ENCODE data around the gene MAN1A2.

The MAN1A2 gene

DNA sequence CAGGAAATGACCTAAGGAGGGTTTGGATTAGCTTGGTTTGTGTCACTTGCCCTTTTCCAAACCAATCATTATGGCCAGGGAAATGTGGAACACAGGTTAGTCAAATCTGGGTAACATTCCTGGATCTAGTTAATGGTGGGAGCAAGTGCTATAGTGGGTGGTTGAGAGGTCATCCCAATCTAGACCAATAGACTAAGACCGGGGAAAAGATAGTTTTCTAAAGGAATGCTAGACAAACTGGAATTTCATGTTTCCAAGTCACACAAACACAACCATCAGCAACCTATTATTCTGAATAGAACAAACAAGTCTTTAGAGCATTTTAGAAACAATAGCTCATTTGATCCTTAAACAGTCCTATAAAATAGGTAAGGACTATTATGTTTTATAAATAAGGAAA is 4.3 kb upstream of the MAN1A2 start:
- no peak for DNase-seq

DNA sequence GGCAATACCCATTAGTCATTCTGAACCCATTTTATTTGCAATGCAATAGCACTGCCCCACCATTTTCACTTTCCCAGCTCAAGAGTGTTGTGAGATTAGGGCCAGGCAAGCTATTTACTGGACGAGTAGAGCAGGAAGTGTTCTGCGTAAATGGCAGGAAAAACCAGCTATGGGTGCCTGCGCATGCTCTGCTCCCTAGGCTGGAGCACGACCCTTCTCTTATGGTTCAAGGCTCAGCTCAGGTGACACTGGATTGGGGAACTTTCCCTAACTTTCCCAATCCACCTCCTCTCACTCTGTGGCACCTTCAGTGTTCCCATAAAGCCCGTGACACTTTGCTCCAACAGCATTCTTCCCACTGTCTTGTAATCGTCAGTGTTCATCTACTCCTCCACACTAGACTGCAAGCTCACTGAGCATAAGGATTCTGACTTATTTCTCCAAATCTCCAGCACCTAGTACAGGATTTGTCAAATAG is 3.6 kb upstream of the MAN1A2 start:
- DNase-seq: peak; percentile 26

DNA sequence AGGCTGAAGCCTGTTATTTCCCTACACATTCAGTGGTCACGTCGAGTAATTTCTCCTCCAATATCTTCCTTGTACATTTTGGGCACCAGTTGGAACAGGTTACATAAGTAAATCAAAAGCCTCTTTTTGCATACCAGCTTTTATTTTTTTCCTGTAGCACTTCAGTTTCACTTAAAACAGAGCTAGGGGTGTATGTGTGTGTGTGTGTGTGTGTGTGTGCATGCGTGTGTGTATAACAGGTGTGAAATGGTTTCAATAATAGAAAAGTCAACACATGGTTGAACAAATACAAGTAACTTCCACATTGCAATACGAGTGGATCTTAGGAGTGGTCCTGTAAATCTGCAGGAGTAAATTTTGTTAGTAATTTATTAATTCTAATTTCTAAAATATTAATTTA is 3.0 kb upstream of the MAN1A2 start:
- no peak for DNase-seq

DNA sequence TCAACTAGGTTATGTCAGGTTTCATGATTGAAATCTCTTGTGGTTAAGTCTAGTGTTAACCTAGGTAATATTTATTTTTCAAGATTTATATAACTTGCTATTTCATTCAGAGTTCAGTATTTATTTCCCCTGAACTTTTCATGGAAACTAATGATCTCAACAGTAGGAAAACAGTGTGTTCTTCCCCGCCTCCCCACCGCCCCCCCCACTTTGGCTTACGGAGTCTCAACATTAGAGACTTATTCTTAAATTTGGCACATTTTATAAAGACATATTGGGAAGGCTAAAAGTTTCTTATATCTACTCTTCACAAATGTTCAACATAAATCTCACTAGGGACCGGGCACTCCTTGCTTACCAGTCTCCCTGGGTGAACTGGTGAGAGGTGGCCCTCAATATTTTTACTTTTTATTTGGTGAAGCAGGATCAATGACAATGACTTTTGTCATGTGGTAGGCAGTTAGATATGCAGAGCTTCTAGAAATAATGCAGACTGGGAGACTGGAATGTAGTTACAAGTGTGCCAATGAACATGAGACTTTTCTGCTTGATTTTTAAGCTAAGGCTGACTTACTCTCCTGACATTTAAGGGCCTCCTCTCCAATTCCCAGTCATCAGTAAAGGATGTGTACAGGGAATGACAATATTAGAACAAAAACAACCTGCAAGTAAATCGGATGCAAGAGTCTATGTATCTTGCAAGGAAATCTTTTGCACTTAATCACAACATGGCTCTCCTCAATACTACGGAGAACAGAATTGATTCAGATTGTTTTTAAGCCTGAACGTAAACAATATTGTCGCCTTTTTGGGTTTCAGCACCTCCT is 1.7 kb upstream of the MAN1A2 start:
- no peak for DNase-seq

DNA sequence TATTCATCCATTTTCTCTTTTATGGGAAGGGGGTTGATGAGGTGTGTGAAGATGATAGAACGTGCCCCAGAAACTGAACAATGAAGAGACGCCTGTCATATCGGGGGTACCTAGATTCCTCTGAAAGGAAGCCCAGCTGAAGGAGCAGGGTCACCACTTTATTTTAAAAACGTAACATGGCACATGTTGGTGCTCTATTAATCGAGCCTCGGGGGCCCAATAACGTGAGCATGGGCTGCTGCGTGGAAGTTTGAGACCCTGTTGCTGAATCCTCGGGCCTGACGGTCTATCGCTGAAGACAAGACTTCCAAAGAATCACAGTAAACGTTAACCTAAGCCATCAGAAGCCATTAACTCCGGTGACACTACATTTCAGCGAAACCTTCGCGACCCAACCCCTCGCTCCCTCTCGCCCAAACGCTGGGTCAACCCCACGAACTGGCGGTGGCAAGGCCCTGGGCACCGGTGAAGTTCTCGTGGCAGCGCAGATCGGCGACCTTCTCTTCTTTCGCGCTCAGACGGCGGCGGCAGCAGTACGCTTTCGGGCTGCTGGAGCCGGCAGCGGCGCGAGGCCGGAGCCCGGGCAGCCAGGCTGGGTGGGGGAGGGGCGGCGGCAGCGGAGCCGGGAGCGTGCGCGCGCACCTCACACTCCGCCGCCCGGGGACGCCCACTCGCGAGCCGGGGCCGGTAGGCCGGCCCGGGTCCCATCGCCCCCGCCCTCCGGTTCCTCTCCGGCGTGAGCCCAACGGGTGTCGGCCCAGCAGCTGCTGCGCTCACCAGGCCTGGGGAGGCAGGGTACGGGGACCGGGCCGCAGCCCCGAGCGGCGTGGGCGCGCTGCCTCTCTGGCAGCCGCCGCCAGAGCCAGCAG is 838 bp upstream of the MAN1A2 start:
- peak; percentile 78 for DNase-seq

DNA sequence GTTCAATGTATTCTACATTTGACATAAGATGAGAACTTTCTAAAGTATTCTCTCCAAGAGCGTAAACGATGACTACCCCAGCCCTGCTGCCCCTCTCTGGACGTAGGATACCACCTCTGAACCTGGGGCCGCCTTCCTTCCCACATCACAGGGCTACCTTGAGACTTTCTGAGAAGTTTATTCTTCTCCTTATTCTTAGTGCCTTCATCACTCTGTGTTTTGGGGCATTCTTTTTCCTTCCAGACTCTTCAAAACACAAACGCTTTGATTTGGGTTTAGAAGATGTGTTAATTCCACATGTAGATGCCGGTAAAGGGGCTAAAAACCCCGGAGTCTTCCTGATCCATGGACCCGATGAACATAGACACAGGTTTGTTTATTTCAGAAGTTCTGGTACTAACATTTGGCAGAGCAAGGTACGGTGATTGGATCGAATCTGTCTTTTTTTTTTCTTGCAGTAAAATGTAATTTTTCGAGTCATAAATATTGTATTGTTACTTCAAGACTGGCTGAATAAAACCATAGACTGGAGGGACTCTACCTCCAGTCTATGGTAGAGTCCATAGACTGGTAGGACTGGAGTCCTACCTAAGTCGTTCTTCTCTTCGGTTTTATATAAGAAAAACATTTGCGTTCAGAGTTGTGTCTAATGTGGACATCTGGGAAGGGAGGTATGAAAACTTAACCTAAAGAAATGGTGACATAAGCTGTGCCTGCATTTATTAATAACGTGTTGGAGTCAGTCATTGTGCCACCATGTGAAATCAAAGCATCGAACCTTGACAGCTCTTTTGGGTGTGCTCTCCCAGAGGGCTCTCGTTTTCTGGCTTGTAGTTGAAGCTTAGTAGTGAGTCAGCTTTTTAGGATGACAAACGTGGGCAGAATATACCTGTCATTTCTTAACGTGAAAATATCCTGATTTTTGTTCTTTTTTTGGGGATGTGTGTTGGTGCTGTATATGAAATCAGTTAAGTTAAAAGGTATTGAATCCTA is 1.2 kb downstream of the MAN1A2 start:
- peak; percentile 23 for DNase-seq

DNA sequence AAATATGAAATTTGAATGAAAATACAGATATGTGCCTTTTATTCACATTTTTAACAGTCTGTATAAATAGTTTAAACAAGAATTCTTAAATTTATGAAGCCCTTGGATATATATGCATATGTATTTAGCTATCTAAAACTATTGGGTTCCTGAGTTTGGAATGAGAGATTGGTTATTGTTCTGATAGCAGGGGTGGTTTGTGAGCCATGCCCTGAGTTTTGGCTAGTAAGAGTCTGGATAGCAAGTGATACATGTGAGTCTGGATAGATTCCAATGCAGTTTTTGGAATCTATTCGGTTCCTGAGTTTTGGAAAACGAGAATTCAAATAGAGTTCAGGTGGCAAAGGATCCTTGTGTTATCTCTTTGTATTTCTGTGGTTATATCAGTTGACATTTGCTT is 2.8 kb downstream of the MAN1A2 start:
- DNase-seq: no peak

DNA sequence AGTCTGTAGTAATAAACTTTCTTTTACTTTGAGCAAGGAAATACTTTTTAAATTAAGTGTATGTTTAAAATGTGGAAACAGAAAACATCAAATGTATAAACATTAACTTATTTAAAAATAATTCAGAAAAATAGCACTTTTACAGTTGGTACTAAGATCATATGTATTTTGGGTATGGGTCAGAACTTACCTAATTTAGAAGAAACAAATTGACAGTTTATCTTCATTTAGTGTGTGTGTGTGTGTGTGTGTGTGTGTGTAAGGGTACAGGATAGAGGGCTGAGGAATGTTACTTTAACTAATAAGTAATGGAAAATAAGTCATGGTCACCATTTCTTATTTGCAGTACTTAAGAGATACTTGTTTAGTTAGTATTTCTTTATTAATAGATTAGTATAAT is 3.3 kb downstream of the MAN1A2 start:
- DNase-seq: no peak

DNA sequence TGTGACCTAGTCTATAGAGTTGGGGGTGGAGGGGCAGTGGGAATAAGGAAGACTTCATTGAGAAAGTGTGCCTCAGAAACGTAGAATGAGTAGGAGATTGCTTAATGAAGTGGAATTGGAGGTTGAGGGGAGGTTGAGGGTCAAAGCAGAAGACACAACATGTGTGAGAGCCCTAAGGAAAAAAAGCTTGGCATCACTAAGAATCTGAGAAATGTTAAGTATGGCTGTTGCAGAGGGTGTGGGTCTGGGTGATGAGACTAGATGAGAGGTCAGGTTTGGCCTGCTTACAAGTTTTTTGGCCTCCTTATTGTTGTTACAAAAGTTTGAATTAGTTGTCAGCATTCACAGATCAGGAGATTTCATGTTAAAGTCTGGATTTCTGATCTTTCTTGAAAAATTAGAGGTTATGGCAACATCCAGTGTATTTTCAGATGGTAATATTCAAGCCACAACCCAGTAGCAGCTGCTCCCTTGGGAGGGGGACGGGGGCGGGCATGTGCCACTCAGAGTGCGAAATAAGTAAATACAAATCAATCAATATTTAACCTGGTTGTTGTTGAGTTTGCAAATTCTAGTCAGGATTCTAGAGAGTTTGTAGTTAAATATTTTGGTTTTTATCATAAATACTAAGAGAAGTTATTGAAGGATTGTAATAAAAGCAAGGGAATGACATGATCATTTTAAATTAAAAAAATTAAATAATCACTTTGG is 4.3 kb downstream of the MAN1A2 start:
- no peak for DNase-seq

DNA sequence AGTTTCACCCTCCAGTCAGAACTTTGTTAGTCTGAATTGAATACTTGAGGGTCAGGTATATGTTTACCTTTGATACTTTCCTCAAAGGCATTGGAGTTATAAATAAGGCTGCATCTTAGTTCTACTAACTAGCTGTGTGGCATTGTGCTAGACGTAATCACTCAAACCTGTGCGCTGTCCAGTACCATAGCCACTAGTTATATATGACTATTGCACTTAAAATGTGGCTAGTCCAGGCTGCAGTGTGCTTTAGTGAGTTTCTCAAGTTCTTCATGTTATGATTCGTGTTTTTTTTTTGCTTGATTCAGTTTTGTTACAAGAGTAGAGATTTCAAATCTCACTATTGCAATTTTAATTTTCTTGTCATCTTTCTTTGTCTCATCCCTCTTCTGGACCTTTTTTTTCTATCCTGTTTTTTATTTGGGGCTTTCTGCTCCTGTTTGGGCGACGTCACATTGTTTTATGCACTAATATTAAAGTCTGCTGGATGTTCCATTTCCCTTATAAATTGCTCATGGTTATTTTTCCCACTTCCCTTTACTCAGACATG is 5.7 kb downstream of the MAN1A2 start:
- no peak for DNase-seq

DNA sequence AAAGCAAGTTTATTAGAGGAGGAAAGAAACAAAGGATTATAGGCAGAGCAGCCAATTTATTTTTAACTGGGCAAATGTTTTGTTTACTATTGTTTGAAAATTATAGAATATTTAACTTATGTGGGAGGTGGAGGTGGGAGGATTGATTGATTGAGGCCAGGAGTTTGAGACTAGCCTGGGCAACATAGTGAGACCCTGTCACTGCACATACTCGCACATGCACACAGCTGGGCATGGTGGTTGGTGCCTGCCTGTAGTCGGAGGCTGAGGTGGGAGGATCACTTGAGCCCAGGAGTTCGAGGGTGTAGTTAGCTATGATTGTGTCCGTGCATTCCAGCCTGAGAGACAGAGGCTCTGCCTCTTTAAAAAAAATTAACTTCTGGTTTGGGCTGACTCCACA is 6.7 kb downstream of the MAN1A2 start:
- DNase-seq: no peak

DNA sequence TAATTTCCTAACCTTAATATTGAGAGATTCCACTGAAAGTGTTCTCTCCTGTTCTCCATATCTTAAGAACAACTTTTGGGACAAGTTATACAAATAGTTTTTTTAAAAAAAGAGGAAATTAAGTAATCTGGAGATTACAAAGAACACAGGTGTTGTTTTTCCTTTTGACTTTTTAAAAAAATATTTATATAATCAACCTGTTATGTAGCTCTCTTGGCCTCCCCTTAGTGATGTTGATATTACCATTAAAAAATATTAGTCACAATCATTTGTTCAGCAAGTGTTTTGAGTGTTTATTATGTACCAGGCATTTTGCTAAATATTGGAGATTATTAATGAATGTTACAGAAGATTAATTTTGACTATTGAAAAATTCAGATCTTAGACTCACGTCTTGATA is 8.1 kb downstream of the MAN1A2 start:
- no peak for DNase-seq

DNA sequence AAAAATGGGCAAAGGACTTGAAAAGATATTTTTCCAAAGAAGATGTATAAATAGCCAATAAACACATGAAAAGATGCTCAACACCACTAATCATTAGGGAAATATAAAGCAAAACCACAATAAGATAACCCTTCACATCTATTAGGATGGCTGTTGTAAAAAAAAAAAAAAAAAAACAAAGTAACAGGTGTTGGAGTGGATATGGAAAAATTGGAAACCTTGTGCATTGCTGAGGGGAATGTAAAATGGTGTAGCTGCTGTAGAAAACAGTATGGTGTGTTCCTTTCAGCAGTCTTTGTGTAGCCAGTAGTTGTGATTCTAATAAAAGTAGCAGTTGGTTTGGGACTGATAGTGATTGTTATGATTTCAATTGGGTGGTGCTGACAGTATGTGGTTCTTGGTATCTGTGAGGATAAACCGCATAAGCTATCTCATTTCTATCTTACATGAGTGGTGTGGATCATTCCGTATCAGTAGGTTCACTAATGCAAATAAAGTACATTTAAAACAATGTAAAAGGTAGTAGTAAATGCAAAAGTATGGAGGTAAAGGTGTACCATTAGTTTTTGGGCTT is 19.9 kb downstream of the MAN1A2 start:
- DNase-seq: no peak

DNA sequence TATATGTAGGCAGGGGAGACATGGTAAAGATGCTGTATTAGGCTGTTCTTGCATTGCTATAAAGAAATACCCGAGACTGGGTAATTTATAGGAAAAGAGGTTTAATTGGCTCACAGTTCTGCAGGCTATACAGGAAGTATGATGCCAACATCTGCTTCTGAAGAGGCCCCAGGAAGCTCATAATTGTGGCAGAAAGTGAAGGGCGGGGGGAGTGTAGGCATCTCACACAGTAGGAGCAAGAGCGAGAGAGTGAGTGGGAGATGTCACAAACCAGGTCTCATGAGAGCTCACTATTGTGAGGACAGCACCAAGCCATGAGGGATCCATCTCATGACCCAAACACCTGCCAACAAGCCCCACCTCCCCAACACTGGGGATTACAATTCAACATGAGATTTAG is 21.1 kb downstream of the MAN1A2 start:
- no peak for DNase-seq

DNA sequence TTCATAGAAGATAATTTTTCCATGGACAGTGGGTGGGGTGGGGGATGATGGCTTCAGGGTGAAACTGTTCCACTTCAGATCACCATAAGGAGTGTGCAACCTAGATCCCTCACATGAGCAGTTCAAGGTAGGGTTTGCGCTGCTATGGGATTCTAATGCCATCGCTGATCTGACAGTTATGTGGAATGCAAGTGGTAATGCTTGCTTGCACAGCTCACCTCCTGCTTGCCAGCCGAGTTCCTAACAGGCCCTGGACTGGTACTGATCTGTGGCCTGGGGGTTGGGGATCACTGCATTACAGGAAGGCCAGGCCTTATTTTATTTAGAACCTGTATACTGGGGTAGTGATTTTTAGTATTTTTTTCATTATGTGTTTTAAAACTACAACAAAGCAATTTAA is 22.0 kb downstream of the MAN1A2 start:
- DNase-seq: no peak

DNA sequence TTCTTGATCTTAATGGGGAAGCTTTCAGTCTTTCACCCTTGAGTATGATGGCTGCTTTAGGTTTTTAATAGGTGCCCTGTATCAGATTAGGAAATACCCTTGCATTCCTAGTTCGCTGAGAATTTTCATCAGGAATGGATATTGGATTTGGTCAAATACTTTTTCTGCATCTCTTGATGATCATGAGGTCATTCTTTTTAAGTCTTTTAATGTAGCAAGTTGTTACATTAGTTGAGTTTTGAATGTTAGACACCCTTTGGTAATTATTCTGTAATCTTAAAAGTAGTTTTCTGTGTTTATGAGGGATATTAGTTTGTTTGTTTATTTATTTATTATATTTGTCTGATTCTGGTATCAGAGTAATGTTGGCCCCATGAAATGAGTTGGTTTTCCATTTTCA is 22.5 kb downstream of the MAN1A2 start:
- no peak for DNase-seq

DNA sequence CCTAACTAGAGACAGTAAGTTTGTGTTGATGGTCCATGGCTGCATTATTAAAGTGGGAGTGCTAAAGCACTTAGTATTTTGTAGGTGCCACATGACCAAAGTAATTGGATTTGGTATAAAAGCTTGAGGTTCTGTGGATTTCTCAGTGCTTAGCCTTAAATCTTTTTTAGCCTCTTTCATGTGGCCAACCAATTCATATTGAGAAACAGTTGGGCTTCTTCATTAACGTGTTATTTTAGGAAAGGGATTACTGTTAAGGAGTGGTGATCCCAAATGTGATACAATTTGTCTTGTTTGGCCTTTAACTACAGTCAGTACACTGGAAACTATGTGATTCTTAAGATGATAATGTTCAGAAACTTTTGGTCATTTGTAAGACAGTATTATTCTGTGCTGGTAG is 25.5 kb downstream of the MAN1A2 start:
- DNase-seq: no peak

DNA sequence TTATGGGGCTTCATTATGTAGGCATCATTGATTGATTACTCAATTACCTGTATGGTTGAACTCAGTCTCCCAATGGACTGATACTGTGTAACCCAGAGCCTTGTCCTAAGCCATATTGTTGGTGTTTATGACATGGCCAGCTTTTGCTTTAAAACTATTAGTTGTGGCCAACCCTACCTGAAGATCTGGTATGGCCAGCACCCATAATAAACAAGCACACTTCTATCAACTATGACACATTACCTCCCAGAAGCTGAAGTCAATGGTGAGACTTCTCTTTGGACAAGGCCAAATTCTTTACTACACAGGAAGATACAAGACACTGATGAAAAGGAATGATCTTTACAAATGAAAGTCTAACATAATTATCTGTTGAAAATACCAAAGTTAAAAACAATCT is 28.8 kb downstream of the MAN1A2 start:
- DNase-seq: no peak

DNA sequence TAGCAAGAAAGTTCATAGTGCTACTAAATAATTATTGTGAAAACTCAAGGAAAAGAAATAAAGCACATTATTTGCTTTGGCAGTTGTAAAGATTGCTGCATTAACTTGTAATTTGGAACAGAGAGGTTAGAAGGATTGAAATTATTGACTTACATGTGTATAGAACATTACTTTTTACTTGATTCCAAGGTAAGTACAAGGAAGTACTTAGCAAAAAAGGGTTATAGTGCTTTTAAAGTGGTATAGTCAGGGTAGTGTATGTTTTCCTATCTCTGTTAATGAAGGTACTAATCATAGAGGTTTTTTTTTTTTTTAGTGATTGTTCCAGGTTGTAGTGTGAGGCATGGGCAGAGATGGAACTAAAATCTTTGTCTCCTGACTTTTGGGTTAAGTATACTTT is 29.4 kb downstream of the MAN1A2 start:
- no peak for DNase-seq

DNA sequence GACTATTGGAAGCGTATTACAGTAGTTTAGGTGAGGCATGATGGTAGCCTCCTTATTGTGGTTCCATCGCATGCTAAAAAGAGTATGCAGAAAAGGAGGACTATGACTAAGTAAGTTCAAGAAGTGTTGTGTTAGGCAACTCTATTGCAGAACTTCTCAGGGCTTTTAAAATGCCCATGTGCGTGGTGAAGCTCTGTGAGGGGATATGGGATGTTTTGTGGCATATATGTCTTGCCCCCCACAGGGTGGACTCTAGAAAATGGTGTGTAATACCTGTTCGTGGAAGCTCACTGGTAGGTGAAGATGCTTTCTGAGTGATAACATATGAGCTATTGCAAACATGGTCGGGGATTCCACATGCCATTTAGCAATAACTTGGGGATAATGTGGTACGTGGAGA is 31.7 kb downstream of the MAN1A2 start:
- no peak for DNase-seq

DNA sequence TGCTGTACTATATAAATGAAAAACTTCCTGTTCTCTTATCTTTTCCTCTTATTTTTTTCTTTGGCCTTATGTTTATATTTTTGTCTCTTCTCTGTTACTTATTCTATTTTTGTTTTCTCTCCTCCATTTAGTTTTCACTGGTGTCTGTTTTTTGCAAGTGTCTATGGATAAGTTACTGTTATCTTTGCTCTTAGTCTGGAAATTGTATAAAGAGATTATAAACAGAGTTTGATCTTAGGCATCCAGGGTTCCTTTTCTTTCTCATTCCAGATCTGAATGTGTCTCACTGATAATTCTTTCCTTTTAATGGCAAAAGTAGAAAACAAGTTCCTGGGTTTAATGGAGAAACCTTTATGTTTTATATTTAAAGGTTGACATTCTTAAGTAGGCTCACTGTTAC is 34.5 kb downstream of the MAN1A2 start:
- DNase-seq: no peak

DNA sequence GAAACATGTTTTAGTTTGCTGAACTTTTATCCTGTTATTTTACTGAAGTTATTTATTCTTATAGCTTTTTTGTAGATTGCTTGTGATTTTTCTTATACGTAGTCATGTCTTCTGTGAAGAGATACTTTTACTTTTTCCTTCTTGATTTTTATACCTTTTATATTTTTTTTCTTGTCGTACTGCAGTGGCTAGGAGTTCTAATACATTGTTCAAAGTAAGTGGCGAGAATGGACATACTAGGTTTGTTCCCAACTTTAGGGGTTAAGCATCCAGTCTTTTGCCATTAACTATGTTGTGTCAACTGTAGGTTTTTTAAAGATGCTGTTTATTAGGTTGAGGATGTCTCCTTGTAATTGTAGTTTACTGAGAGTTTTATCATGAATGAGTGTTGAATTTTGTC is 36.3 kb downstream of the MAN1A2 start:
- no peak for DNase-seq

All from stimulated activated CD4-positive, alpha-beta T cell treated with anti-CD3 and anti-CD28 coated beads, Interleukin-4, amount 100 ng/mL, for 24 hours (primary cell).